Karpas-422 (cell line): ENCODE results near the gene MLF2. TPM values are rescaled to one million over a fixed set of nuclear protein-coding genes. Genes with fewer than 3 reads are reported as not detected.
A peak's percentile ranks its signal among the peaks of the same experiment; 100 is the strongest.

ENCODE experiments used
- DNase-seq: peaks from one replicate; pipeline ENCODE4 v3.0.0-alpha.2; 2015
- H2AFZ ChIP-seq: fragments of 200-600 bp; sonication (generic); 2 replicates; pipeline ENCODE4 v1.6.1; 2014; ENCODE audit warnings: antibody characterized with exemption, low read length, mixed read lengths
- H3K27ac ChIP-seq: fragments of 200-600 bp; sonication (generic); 2 replicates; pipeline ENCODE4 v1.5.1; 2014; ENCODE audit warnings: mild to moderate bottlenecking, low read length, moderate library complexity
- H3K27me3 ChIP-seq: fragments of 200-600 bp; sonication (generic); 2 replicates; pipeline ENCODE4 v1.6.1; 2014; ENCODE audit warnings: low read length, mixed read lengths
- H3K36me3 ChIP-seq: fragments of 200-600 bp; sonication (generic); 2 replicates; pipeline ENCODE4 v1.6.1; 2014; ENCODE audit warnings: low read length, mixed read lengths; ENCODE audit not compliant: insufficient read depth
- H3K4me1 ChIP-seq: fragments of 200-600 bp; sonication (generic); 2 replicates; pipeline ENCODE4 v1.6.1; 2014; ENCODE audit warnings: mild to moderate bottlenecking, low read length, mixed read lengths
- H3K4me2 ChIP-seq: fragments of 200-600 bp; sonication (generic); 2 replicates; pipeline ENCODE4 v1.6.1; 2014; ENCODE audit warnings: low read length, low read depth, mild to moderate bottlenecking; ENCODE audit not compliant: poor library complexity, severe bottlenecking
- H3K4me3 ChIP-seq: fragments of 200-600 bp; sonication (generic); 2 replicates; pipeline ENCODE4 v1.5.1; 2014; ENCODE audit warnings: mild to moderate bottlenecking, antibody characterized with exemption, low read length, mixed read lengths
- H3K79me2 ChIP-seq: fragments of 200-600 bp; sonication (generic); 2 replicates; pipeline ENCODE4 v1.6.1; 2014; ENCODE audit warnings: mild to moderate bottlenecking, low read length, mixed read lengths
- H3K9ac ChIP-seq: fragments of 200-600 bp; sonication (generic); 2 replicates; pipeline ENCODE4 v1.6.0; 2014; ENCODE audit warnings: low read length
- H3K9me2 ChIP-seq: fragments of 200-600 bp; sonication (generic), shearing (Covaris generic); replicated peaks from 2 replicates; pipeline ENCODE4 v1.6.0; 2014; ENCODE audit warnings: mild to moderate bottlenecking, low read length, moderate library complexity; ENCODE audit not compliant: insufficient read depth
- H3K9me3 ChIP-seq: fragments of 300-700, 200-600 bp; sonication (generic); 2 replicates; pipeline ENCODE4 v1.6.1; 2014; ENCODE audit warnings: low read length, mixed read lengths
- H4K20me1 ChIP-seq: fragments of 200-600 bp; sonication (generic); 2 replicates; pipeline ENCODE4 v1.6.1; 2014; ENCODE audit warnings: mild to moderate bottlenecking, antibody characterized with exemption, low read length, low read depth; ENCODE audit not compliant: insufficient read depth
- total RNA-seq: library from RNA; depleted of rRNA; stranded (reverse); fragments of >200 nt; shearing (Covaris generic); gene quantifications from 2 replicates; pipeline ENCODE4 v1.2.3, GENCODE V29; 2014; ENCODE audit warnings: low replicate concordance

Gene MLF2
- total RNA-seq, 1 experiment from 2014 or later, result 183 TPM

GRCh38 chr12:6764011-6764828, 11.3 kb upstream of the MLF2 start:
- H3K79me2 ChIP-seq, result no peaks in the 10 kb centered on the region
- peaks cover 3% of the 10 kb centered on the region; the same call in 1 of the 2 replicates for H3K27me3 ChIP-seq
- DNase-seq, result peak; percentile 96
- H3K9me2 ChIP-seq, result no peaks in the 10 kb centered on the region
- no peaks in the 10 kb centered on the region for H4K20me1 ChIP-seq
- H3K4me3 ChIP-seq, result peak overlapping the region; percentile 54
- no peaks in the 10 kb centered on the region for H3K9me3 ChIP-seq
- H3K9ac ChIP-seq, result peak overlapping the region; percentile 57
- H3K4me2 ChIP-seq, result peak overlapping the region; percentile 65
- peaks cover 40% of the 10 kb centered on the region for H3K4me1 ChIP-seq
- H3K36me3 ChIP-seq, result no peaks in the 10 kb centered on the region
- peak overlapping the region; percentile 15; the same call in 1 of the 2 replicates for H2AFZ ChIP-seq
- no peak overlapping the region for H3K27ac ChIP-seq

- H4K20me1 ChIP-seq, result no peaks in the 10 kb centered on the region
- H3K79me2 ChIP-seq, result no peaks in the 10 kb centered on the region
- H3K4me2 ChIP-seq, result no peak overlapping the region
- no peak overlapping the region for H3K9ac ChIP-seq
- H3K4me1 ChIP-seq, result peaks cover 35% of the 10 kb centered on the region
- H3K4me3 ChIP-seq, result no peak overlapping the region
- H2AFZ ChIP-seq, result no peak overlapping the region
- no peak for DNase-seq
- H3K27me3 ChIP-seq, result peaks cover 3% of the 10 kb centered on the region; the same call in 1 of the 2 replicates
- no peaks in the 10 kb centered on the region for H3K36me3 ChIP-seq
- H3K27ac ChIP-seq, result no peak overlapping the region
- H3K9me3 ChIP-seq, result no peaks in the 10 kb centered on the region
- no peaks in the 10 kb centered on the region for H3K9me2 ChIP-seq
Measured at GRCh38 chr12:6763380-6763779, 10.4 kb upstream of the MLF2 start.

GRCh38 chr12:6759741-6760140, 6.8 kb upstream of the MLF2 start:
- Histone ChIP-seq H3K4me2 (no peak overlapping the region), H3K9me2 (no peaks in the 10 kb centered on the region), H3K9me3 (no peaks in the 10 kb centered on the region), H3K4me3 (no peak overlapping the region), H4K20me1 (no peaks in the 10 kb centered on the region), H2AFZ (no peak overlapping the region), H3K9ac (no peak overlapping the region), H3K27me3 (no peaks in the 10 kb centered on the region), H3K36me3 (no peaks in the 10 kb centered on the region), H3K4me1 (peaks cover 14% of the 10 kb centered on the region), H3K79me2 (no peaks in the 10 kb centered on the region), H3K27ac (no peak overlapping the region)
- no peak for DNase-seq

- Histone ChIP-seq H3K9me2 (no peaks in the 10 kb centered on the region), H3K4me2 (no peak overlapping the region), H2AFZ (no peak overlapping the region), H3K9ac (no peak overlapping the region), H3K79me2 (no peaks in the 10 kb centered on the region), H4K20me1 (no peaks in the 10 kb centered on the region), H3K27ac (no peak overlapping the region), H3K4me3 (no peak overlapping the region), H3K36me3 (no peaks in the 10 kb centered on the region), H3K9me3 (no peaks in the 10 kb centered on the region), H3K4me1 (peaks cover 12% of the 10 kb centered on the region), H3K27me3 (no peaks in the 10 kb centered on the region)
- no peak for DNase-seq
Measured at GRCh38 chr12:6758506-6759095, 5.7 kb upstream of the MLF2 start.

- Histone ChIP-seq H3K27ac (no peak overlapping the region), H3K9ac (no peak overlapping the region)
Measured at GRCh38 chr12:6757028-6757690, 4.2 kb upstream of the MLF2 start.

GRCh38 chr12:6754411-6754810, 1.5 kb upstream of the MLF2 start:
- H3K4me2 ChIP-seq, result peak overlapping the region; percentile 92
- peaks cover 17% of the 10 kb centered on the region for H3K79me2 ChIP-seq
- H3K4me3 ChIP-seq, result no peak overlapping the region
- no peak overlapping the region for H3K27ac ChIP-seq
- H3K27me3 ChIP-seq, result no peaks in the 10 kb centered on the region
- H4K20me1 ChIP-seq, result peaks cover 8% of the 10 kb centered on the region
- peaks cover 12% of the 10 kb centered on the region for H3K36me3 ChIP-seq
- H3K4me1 ChIP-seq, result peaks cover 20% of the 10 kb centered on the region
- H2AFZ ChIP-seq, result no peak overlapping the region
- no peaks in the 10 kb centered on the region for H3K9me2 ChIP-seq
- no peak for DNase-seq
- H3K9ac ChIP-seq, result peak overlapping the region; percentile 99
- H3K9me3 ChIP-seq, result no peaks in the 10 kb centered on the region

More at GRCh38 chr12:6757028-6757690, 4.2 kb upstream of the MLF2 start:
- Histone ChIP-seq H3K4me2 (no peak overlapping the region), H3K9me3 (no peaks in the 10 kb centered on the region), H3K36me3 (no peaks in the 10 kb centered on the region), H3K9me2 (no peaks in the 10 kb centered on the region), H3K4me3 (no peak overlapping the region), H3K4me1 (peaks cover 15% of the 10 kb centered on the region), H3K27me3 (no peaks in the 10 kb centered on the region), H4K20me1 (peaks cover 2% of the 10 kb centered on the region), H3K79me2 (peaks cover 7% of the 10 kb centered on the region), H2AFZ (no peak overlapping the region)
- no peak for DNase-seq

- Histone ChIP-seq H3K9me2 (no peaks in the 10 kb centered on the region), H3K36me3 (peaks cover 12% of the 10 kb centered on the region), H3K9ac (peak overlapping the region; percentile 99), H3K27ac (peak overlapping the region; percentile 96; the same call in 1 of the 2 replicates), H3K4me1 (peaks cover 20% of the 10 kb centered on the region), H4K20me1 (peaks cover 8% of the 10 kb centered on the region), H3K79me2 (peaks cover 17% of the 10 kb centered on the region), H3K9me3 (no peaks in the 10 kb centered on the region), H3K4me3 (peak overlapping the region; percentile 54; the same call in 1 of the 2 replicates), H3K4me2 (peak overlapping the region; percentile 92), H2AFZ (peak overlapping the region; percentile 46; the same call in 1 of the 2 replicates), H3K27me3 (no peaks in the 10 kb centered on the region)
- no peak for DNase-seq
Measured at GRCh38 chr12:6753772-6754356, 923 bp upstream of the MLF2 start.
